HG03442 (cell line): ENCODE results near the gene HIC1.

Source experiments
- ATAC-seq: cut with Tn5 transposase; IDR thresholded peaks from one replicate; pipeline ENCODE4 v1.9.1; 2021; ENCODE audit warnings: mild to moderate bottlenecking, moderate library complexity; ENCODE audit not compliant: unreplicated experiment

Gene HIC1

GRCh38 chr17:2094891-2095535 lies 40.1 kb downstream of the HIC1 start:
- ATAC-seq: no peak

GRCh38 chr17:2095536-2095910 lies 40.6 kb downstream of the HIC1 start:
- ATAC-seq: no peak

GRCh38 chr17:2101448-2102257 lies 46.8 kb downstream of the HIC1 start:
- no peak for ATAC-seq

- ATAC-seq: no peak
Measured at GRCh38 chr17:2102931-2103809, 48.3 kb downstream of the HIC1 start.

- ATAC-seq: no peak
Measured at GRCh38 chr17:2105663-2106062, 50.8 kb downstream of the HIC1 start.

GRCh38 chr17:2106308-2106955 lies 51.5 kb downstream of the HIC1 start:
- ATAC-seq: no peak

- ATAC-seq: no peak
Measured at GRCh38 chr17:2107050-2107449, 52.1 kb downstream of the HIC1 start.

GRCh38 chr17:2107506-2107905 lies 52.6 kb downstream of the HIC1 start:
- no peak for ATAC-seq

GRCh38 chr17:2108170-2108569 lies 53.3 kb downstream of the HIC1 start:
- no peak for ATAC-seq

- no peak for ATAC-seq
Measured at GRCh38 chr17:2110436-2110835, 55.5 kb downstream of the HIC1 start.

GRCh38 chr17:2111691-2112090 lies 56.8 kb downstream of the HIC1 start:
- no peak for ATAC-seq
